ENCODE measurements around the gene XXYLT1.

XXYLT1 gene

DNA sequence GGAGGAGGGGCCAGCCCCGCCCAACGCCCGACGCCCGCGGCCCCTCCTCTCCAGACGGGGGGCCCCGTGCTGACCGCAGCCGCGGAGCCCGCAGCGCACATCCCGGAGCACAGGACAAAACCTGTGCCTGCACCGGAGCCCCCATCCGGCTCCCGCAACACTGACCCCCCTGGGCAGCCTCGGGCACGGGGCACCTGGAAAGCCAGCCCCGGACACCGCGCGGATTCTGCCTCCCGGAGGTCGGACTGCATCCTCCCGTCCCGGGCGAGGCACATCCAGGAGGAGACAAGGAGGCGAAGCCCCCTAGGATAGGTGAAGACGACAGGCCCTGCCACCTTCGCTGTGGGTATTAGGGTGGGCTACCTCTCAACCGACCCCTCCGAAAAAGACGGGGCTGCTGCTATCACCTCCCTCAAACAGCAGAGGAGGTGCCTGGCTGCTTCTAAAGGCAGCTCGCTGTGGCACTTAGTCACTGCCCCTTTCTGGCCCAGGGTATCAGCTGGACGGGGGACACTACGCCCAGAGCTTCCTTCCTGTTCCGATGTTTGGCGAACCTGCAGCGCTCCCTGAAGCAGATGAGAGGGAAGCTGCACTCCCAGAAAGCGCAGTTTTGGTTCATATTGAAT, 10.6 kb downstream of the XXYLT1 start:
- DNase-seq (ENCODE audit: low read depth): peak; percentile 24
- TF ChIP-seq, protein P1, sequence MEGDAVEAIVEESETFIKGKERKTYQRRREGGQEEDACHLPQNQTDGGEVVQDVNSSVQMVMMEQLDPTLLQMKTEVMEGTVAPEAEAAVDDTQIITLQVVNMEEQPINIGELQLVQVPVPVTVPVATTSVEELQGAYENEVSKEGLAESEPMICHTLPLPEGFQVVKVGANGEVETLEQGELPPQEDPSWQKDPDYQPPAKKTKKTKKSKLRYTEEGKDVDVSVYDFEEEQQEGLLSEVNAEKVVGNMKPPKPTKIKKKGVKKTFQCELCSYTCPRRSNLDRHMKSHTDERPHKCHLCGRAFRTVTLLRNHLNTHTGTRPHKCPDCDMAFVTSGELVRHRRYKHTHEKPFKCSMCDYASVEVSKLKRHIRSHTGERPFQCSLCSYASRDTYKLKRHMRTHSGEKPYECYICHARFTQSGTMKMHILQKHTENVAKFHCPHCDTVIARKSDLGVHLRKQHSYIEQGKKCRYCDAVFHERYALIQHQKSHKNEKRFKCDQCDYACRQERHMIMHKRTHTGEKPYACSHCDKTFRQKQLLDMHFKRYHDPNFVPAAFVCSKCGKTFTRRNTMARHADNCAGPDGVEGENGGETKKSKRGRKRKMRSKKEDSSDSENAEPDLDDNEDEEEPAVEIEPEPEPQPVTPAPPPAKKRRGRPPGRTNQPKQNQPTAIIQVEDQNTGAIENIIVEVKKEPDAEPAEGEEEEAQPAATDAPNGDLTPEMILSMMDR (conservative IDR thresholded peaks at IDR 0.05; ENCODE audit: control insufficient read depth, insufficient read depth, low read depth, low read length): no peak

GRCh38 chr3:195259475-195260279, 11.3 kb downstream of the XXYLT1 start:
- peak overlapping the region; percentile 45 for H3K4me3 ChIP-seq (ENCODE audit: control insufficient read depth, low read depth, low read length)
- peak; percentile 89 for DNase-seq (ENCODE audit: low read depth)
- TF ChIP-seq, protein P1 (conservative IDR thresholded peaks at IDR 0.05; ENCODE audit: control insufficient read depth, insufficient read depth, low read depth, low read length): no peak

More for the DNA sequence above, 10.6 kb downstream of the XXYLT1 start:
- H3K4me3 ChIP-seq (ENCODE audit: control insufficient read depth, low read depth, low read length): peak overlapping the region; percentile 65

DNA sequence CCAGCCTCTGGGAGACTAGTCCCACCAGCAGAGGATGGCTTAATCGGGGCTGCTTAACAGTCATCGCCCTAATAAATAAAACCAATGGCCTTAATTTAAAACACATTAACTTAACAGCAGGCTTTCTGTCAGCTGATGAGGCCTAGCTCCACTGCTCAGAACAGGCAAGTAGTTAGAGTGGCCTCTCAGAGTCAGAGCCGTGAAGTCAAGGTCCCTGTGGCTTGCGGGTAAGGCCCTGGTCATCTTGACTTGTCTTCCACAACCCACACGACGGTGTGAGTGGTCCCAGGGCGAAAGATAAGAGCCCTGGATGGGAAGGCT, 11.8 kb downstream of the XXYLT1 start:
- peak; percentile 75 for DNase-seq (ENCODE audit: low read depth)
- TF ChIP-seq, protein P1 (conservative IDR thresholded peaks at IDR 0.05; ENCODE audit: control insufficient read depth, insufficient read depth, low read depth, low read length): no peak
- peak overlapping the region; percentile 45 for H3K4me3 ChIP-seq (ENCODE audit: control insufficient read depth, low read depth, low read length)

- no peak overlapping the region for H3K4me3 ChIP-seq (ENCODE audit: control insufficient read depth, low read depth, low read length)
- TF ChIP-seq, protein P1 (conservative IDR thresholded peaks at IDR 0.05; ENCODE audit: control insufficient read depth, insufficient read depth, low read depth, low read length): no peak
- no peak for DNase-seq (ENCODE audit: low read depth)
Measured at GRCh38 chr3:195258449-195259153, 12.4 kb downstream of the XXYLT1 start.

DNA sequence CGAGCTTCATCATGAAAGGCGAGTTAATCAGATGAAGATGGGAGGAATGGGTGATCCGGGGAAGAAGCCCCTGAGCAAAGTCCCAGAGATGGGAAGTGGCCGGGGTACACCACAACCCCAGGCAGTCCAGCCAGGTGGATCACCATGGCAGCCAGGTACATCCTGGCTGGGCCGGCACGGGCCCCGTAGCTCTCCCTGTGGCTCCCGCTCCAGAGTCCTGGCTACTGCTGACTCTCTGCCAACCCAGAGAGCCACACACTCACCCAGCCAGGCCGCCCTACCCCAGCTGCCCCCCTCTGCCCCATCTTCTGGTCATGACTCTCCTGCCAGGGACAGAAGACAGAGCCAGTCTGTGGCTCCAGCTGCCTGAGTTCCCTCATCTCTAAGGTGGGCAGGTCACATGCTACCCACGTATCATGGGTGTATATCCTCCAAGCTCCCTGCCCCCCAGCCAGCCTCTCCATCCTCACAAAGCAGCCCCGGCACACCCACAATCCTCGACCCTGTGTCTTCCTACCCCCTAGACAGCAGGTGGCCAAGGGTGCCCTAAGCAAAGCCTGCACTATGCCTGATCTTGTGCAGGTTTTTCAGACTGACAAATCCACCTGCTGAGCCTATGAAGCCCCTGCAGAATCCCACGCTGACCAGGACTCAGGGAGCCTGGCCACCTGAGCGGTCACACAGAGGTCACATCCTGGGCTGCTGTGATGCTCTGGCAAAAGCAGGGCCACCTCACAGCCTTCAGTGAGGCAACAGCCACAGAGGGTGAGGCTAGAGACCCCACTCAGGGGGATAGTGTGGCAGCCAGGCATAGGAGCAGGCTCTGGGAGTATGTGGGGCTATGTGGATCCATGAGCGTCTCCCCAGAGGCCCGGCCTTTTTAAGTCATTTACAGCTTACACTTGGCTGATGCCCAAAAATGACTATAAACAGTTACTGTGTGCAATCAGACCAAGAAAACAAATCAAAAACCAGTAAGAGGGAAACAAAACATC, 13.2 kb downstream of the XXYLT1 start:
- H3K4me3 ChIP-seq (ENCODE audit: control insufficient read depth, low read depth, low read length): no peak overlapping the region
- TF ChIP-seq, protein P1 (conservative IDR thresholded peaks at IDR 0.05; ENCODE audit: control insufficient read depth, insufficient read depth, low read depth, low read length): no peak
- peak; percentile 17 for DNase-seq (ENCODE audit: low read depth)

All from fibroblast of mammary gland (primary cell).